Activated T-helper 2 cell treated with anti-CD3 and anti-CD28 coated beads, Interferon-gamma antibody, Interleukin-2, Interleukin-4, amounts not matched to agents 10 μg/mL and 5 μg/mL and 100 μg/mL, durations not matched to agents 14 hours and 24 hours and 36 hours (primary cell): Measurements from ENCODE around the gene CARD6. TPM values are rescaled to one million over a fixed set of nuclear protein-coding genes. Genes with fewer than 3 reads are reported as not detected.

Experiments
- DNase-seq: peaks from one replicate; pipeline ENCODE4 v3.0.0; 2021; ENCODE audit warnings: low spot score
- H3K27ac Mint-ChIP-seq: one replicate; pipeline ENCODE4 v1.8.0; 2021; ENCODE audit warnings: mixed read lengths
- H3K27me3 Mint-ChIP-seq: one replicate; pipeline ENCODE4 v1.8.0; 2021; ENCODE audit warnings: low read depth, mixed read lengths
- H3K36me3 Mint-ChIP-seq: one replicate; pipeline ENCODE4 v1.8.0; 2021; ENCODE audit warnings: low read depth, mixed read lengths
- H3K4me1 Mint-ChIP-seq: one replicate; pipeline ENCODE4 v1.8.0; 2021; ENCODE audit warnings: low read depth, mixed read lengths
- H3K4me3 Mint-ChIP-seq: one replicate; pipeline ENCODE4 v1.8.0; 2021; ENCODE audit warnings: low read depth, mild to moderate bottlenecking, moderate library complexity, mixed read lengths
- H3K9me3 Mint-ChIP-seq: one replicate; pipeline ENCODE4 v1.8.0; 2021; ENCODE audit warnings: mixed read lengths
- intact Hi-C: fragments of 100-400 bp; cut with micrococcal nuclease; formaldehyde crosslinking; loops from one replicate; pipeline ENCODE4 v1.15.1; 2023
- total RNA-seq: library from RNA; stranded (reverse); gene quantifications from 2 replicates; pipeline ENCODE4 v1.2.3, GENCODE V29; 2022

The CARD6 gene
- total RNA-seq, 1 donor from 2014 or later, result 1.6 TPM

GRCh38 chr5:40904205-40904993 lies 63.2 kb downstream of the CARD6 start:
- peaks cover 15% of the 10 kb centered on the region for H3K27me3 Mint-ChIP-seq
- H3K9me3 Mint-ChIP-seq, result no peaks in the 10 kb centered on the region
- no peak for DNase-seq
- H3K4me1 Mint-ChIP-seq, result no peaks in the 10 kb centered on the region
- H3K36me3 Mint-ChIP-seq, result no peaks in the 10 kb centered on the region
- intact Hi-C loops, result loop anchor here (10.0 kb wide), 1 partner anchor 940 kb away; no protein-coding TSS in a partner anchor
- no peak overlapping the region for H3K4me3 Mint-ChIP-seq
- no peak overlapping the region for H3K27ac Mint-ChIP-seq

GRCh38 chr5:40904994-40905306 lies 63.8 kb downstream of the CARD6 start:
- intact Hi-C loops, result loop anchor here (10.0 kb wide), 1 partner anchor 940 kb away; no protein-coding TSS in a partner anchor
- no peaks in the 10 kb centered on the region for H3K4me1 Mint-ChIP-seq
- no peaks in the 10 kb centered on the region for H3K36me3 Mint-ChIP-seq
- H3K9me3 Mint-ChIP-seq, result no peaks in the 10 kb centered on the region
- H3K27me3 Mint-ChIP-seq, result peaks cover 16% of the 10 kb centered on the region
- DNase-seq, result no peak
- no peak overlapping the region for H3K4me3 Mint-ChIP-seq
- no peak overlapping the region for H3K27ac Mint-ChIP-seq

- Mint-ChIP-seq H3K27ac (no peak overlapping the region), H3K27me3 (peaks cover 17% of the 10 kb centered on the region), H3K4me3 (no peak overlapping the region), H3K4me1 (no peaks in the 10 kb centered on the region), H3K9me3 (no peaks in the 10 kb centered on the region), H3K36me3 (no peaks in the 10 kb centered on the region)
- intact Hi-C loops, result loop anchor here (10.0 kb wide), 1 partner anchor 938 kb away; no protein-coding TSS in a partner anchor
- DNase-seq, result no peak
These were observed 65.2 kb downstream of the CARD6 start for GRCh38 chr5:40906351-40906751.

- H3K36me3 Mint-ChIP-seq, result no peaks in the 10 kb centered on the region
- no peak within 1 kb of the TSS for H3K4me3 Mint-ChIP-seq
- no peaks in the 10 kb centered on the region for H3K9me3 Mint-ChIP-seq
- no peak within 1 kb of the TSS for H3K27ac Mint-ChIP-seq
- intact Hi-C loops, result loop anchor here (10.0 kb wide), 1 partner anchor 936 kb away; no protein-coding TSS in a partner anchor
- DNase-seq, result no peak
- H3K27me3 Mint-ChIP-seq, result peaks cover 18% of the 10 kb centered on the region
- no peaks in the 10 kb centered on the region for H3K4me1 Mint-ChIP-seq
These were observed 68.1 kb downstream of the CARD6 start, which contains the start of gene C7 for GRCh38 chr5:40909264-40909663. Gene C7, plus strand, starts transcription at chr5:40909497. Its CDS starts 114 bp downstream, at chr5:40909611.

GRCh38 chr5:40909723-40910122 lies 68.6 kb downstream of the CARD6 start:
- Mint-ChIP-seq H3K36me3 (no peaks in the 10 kb centered on the region), H3K27ac (no peak overlapping the region), H3K4me1 (no peaks in the 10 kb centered on the region), H3K4me3 (no peak overlapping the region), H3K27me3 (peaks cover 18% of the 10 kb centered on the region), H3K9me3 (no peaks in the 10 kb centered on the region)
- intact Hi-C loops, result loop anchor here (10.0 kb wide), 1 partner anchor 935 kb away; no protein-coding TSS in a partner anchor
- DNase-seq, result no peak

Other genes starting within 250 kb of the CARD6 start
- gene PTGER4, start 161.5 kb upstream of the CARD6 start, total RNA-seq, result 30.4 and 33.7 TPM in 2 replicates
- 29.0 and 29.3 TPM in 2 replicates for gene TTC33, start 85.4 kb upstream of the CARD6 start, total RNA-seq
- gene PRKAA1, start 43.0 kb upstream of the CARD6 start, total RNA-seq, result 61.2 and 61.7 TPM in 2 replicates
- 1,583 and 1,632 TPM in 2 replicates for gene RPL37, start 6.1 kb upstream of the CARD6 start, total RNA-seq
- not detected in 2 replicates for gene C7, start 68.1 kb downstream of the CARD6 start, total RNA-seq
- gene MROH2B, start 230.0 kb downstream of the CARD6 start, total RNA-seq, result not detected in 2 replicates